Inferior parietal cortex (tissue), 1 donor: ENCODE data around the gene ANKS1B.

ENCODE experiments used
- DNase-seq: peaks from one replicate; pipeline ENCODE4 v3.0.0-alpha.2; 2016; ENCODE audit errors: extremely low spot score

The ANKS1B gene

GRCh38 chr12:98821866-98822265, 1162.9 kb downstream of the ANKS1B start:
- DNase-seq, result no peak

- DNase-seq, result no peak
Observed at GRCh38 chr12:98821232-98821631, 1163.5 kb downstream of the ANKS1B start.

GRCh38 chr12:98819821-98820404, 1164.8 kb downstream of the ANKS1B start:
- no peak for DNase-seq

- DNase-seq, result no peak
Observed at GRCh38 chr12:98819071-98819470, 1165.7 kb downstream of the ANKS1B start.

GRCh38 chr12:98818239-98818638, 1166.5 kb downstream of the ANKS1B start:
- DNase-seq, result no peak

GRCh38 chr12:98817742-98818141, 1167.0 kb downstream of the ANKS1B start:
- no peak for DNase-seq

GRCh38 chr12:98816720-98817119, 1168.0 kb downstream of the ANKS1B start:
- no peak for DNase-seq

- DNase-seq, result no peak
Observed at GRCh38 chr12:98814254-98814653, 1170.5 kb downstream of the ANKS1B start.

GRCh38 chr12:98812225-98812624, 1172.5 kb downstream of the ANKS1B start:
- DNase-seq, result no peak

- no peak for DNase-seq
Observed at GRCh38 chr12:98808243-98808875, 1176.4 kb downstream of the ANKS1B start.

- no peak for DNase-seq
Observed at GRCh38 chr12:98807187-98807586, 1177.5 kb downstream of the ANKS1B start.

GRCh38 chr12:98803468-98804209, 1181.1 kb downstream of the ANKS1B start:
- no peak for DNase-seq

- DNase-seq, result no peak
Observed at GRCh38 chr12:98799822-98800221, 1184.9 kb downstream of the ANKS1B start.

GRCh38 chr12:98799146-98799810, 1185.5 kb downstream of the ANKS1B start:
- DNase-seq, result no peak

- DNase-seq, result no peak
Observed at GRCh38 chr12:98797200-98797599, 1187.5 kb downstream of the ANKS1B start.

GRCh38 chr12:98796745-98797144, 1188.0 kb downstream of the ANKS1B start:
- DNase-seq, result no peak

- DNase-seq, result no peak
Observed at GRCh38 chr12:98793121-98793520, 1191.6 kb downstream of the ANKS1B start.

- no peak for DNase-seq
Observed at GRCh38 chr12:98791406-98791805, 1193.3 kb downstream of the ANKS1B start.

- no peak for DNase-seq
Observed at GRCh38 chr12:98788396-98788795, 1196.3 kb downstream of the ANKS1B start.

- no peak for DNase-seq
Observed at GRCh38 chr12:98786653-98787052, 1198.1 kb downstream of the ANKS1B start.

- no peak for DNase-seq
Observed at GRCh38 chr12:98783420-98783819, 1201.3 kb downstream of the ANKS1B start.

GRCh38 chr12:98780261-98780660, 1204.5 kb downstream of the ANKS1B start:
- DNase-seq, result no peak

- no peak for DNase-seq
Observed at GRCh38 chr12:98772818-98773217, 1211.9 kb downstream of the ANKS1B start.
